A549 (cell line): Measurements from ENCODE around the gene SHE. TPM values are rescaled to one million over a fixed set of nuclear protein-coding genes. Genes with fewer than 3 reads are reported as not detected.

Source experiments
- ATAC-seq, 2 experiments: fragments of 200-7000 bp in 1 of 2; fragments of >200 bp in 1 of 2; cut with Nextera tagmentation in 1 of 2; cut with Tn5 transposase in 1 of 2; 3 replicates each; pipeline versions ENCODE4 v1.8.0 to v1.9.1; 2018 to 2020; ENCODE audit warnings: mild to moderate bottlenecking in 1 of 2, moderate library complexity in 1 of 2
- CTCF ChIA-PET: fragments of 300-600 bp; sonication (Branson Sonifier 250); formaldehyde crosslinking; extraction: SDS; loops from one replicate; lab custom pipeline; 2021; ENCODE audit warnings: antibody characterized with exemption, inconsistent platforms; lab: Yijun Ruan, JAX
- POLR2A ChIA-PET: fragments of 350-600 bp; formaldehyde crosslinking; extraction: SDS; loops from one replicate; lab custom pipeline; 2021; ENCODE audit warnings: antibody characterized with exemption, inconsistent platforms; lab: Yijun Ruan, JAX
- DNase-seq, 2 experiments: peaks; one replicate each; pipeline versions ENCODE4 v3.0.0 to v3.0.0-alpha.2; 2011 to 2016; ENCODE audit warnings: low read depth in 1 of 2, low spot score in 1 of 2
- FAIRE-seq: peaks from 2 replicates; lab custom pipeline; 2011; peaks lifted over from hg19 to GRCh38; lab: Jason Lieb, UNC
- H3K27ac ChIP-seq, 2 experiments: fragments of >200 bp; sonication (Bioruptor Twin); formaldehyde crosslinking; 3 replicates each; pipeline ENCODE4 v1.5.1; 2016 to 2017
- H3K4me1 ChIP-seq: fragments of >200 bp; sonication (Bioruptor Twin); formaldehyde crosslinking; 3 replicates; pipeline ENCODE4 v1.6.1; 2016
- H3K4me2 ChIP-seq: fragments of >200 bp; sonication (Bioruptor Twin); formaldehyde crosslinking; 3 replicates; pipeline ENCODE4 v1.6.1; 2016
- H3K4me3 ChIP-seq: fragments of >200 bp; sonication (Bioruptor Twin); formaldehyde crosslinking; 3 replicates; pipeline ENCODE4 v1.5.1; 2016
- H3K9me3 ChIP-seq: fragments of >200 bp; sonication (Bioruptor Twin); formaldehyde crosslinking; 3 replicates; pipeline ENCODE4 v1.6.1; 2016
- ATOH8 ChIP-seq: fragments of 250-450 bp; sonication (Bioruptor Pico); IDR thresholded peaks from 2 replicates; pipeline ENCODE4 v1.5.0; 2020; ENCODE audit warnings: low read depth, mild to moderate bottlenecking, moderate library complexity
- BHLHE40 ChIP-seq: IDR thresholded peaks from 2 replicates; pipeline ENCODE4 v1.6.1; 2012; ENCODE audit warnings: low read depth, low read length, inconsistent platforms
- CHD2 ChIP-seq: fragments of 150-350 bp; IDR thresholded peaks from 2 replicates; pipeline ENCODE4 v1.6.1; 2014; ENCODE audit warnings: low read length; ENCODE audit not compliant: partially characterized antibody
- CHD4 ChIP-seq: fragments of 200-600 bp; sonication (generic); IDR thresholded peaks from 2 replicates; pipeline ENCODE4 v1.6.1; 2016; ENCODE audit warnings: antibody characterized with exemption, mild to moderate bottlenecking, borderline replicate concordance
- EHF ChIP-seq: fragments of 250-450 bp; sonication (Bioruptor Pico); IDR thresholded peaks from 2 replicates; pipeline ENCODE4 v1.5.0; 2020; ENCODE audit warnings: mild to moderate bottlenecking
- EHMT2 ChIP-seq: fragments of 200-600 bp; sonication (generic); IDR thresholded peaks from 2 replicates; pipeline ENCODE4 v1.6.1; 2016; ENCODE audit warnings: antibody characterized with exemption, low read depth, mild to moderate bottlenecking, moderate library complexity
- ESRRA ChIP-seq: fragments of 150-350 bp; IDR thresholded peaks from 2 replicates; pipeline ENCODE4 v1.6.1; 2014; ENCODE audit warnings: mild to moderate bottlenecking, low read length, borderline replicate concordance
- FOSL2 ChIP-seq, 2 experiments: fragments of 450-650 bp in 1 of 2; fragments of >200 bp in 1 of 2; sonication (Bioruptor Twin) in 1 of 2; formaldehyde crosslinking; IDR thresholded peaks; 2 replicates each; pipeline versions ENCODE4 v1.5.0 to v1.6.1; 2016 to 2020; ENCODE audit warnings: mild to moderate bottlenecking in 1 of 2, moderate library complexity in 1 of 2
- FOXS1 ChIP-seq: fragments of 250-450 bp; sonication (Bioruptor Pico); IDR thresholded peaks from 2 replicates; pipeline ENCODE4 v1.5.0; 2020; ENCODE audit warnings: mild to moderate bottlenecking, moderate library complexity
- HES2 ChIP-seq: fragments of >200 bp; sonication (Bioruptor Twin); formaldehyde crosslinking; IDR thresholded peaks from 2 replicates; pipeline ENCODE4 v1.6.1; 2016
- HOXB13 ChIP-seq: fragments of 250-450 bp; sonication (Bioruptor Pico); IDR thresholded peaks from 2 replicates; pipeline ENCODE4 v1.5.0; 2020; ENCODE audit warnings: low read depth, mild to moderate bottlenecking, moderate library complexity
- HOXB5 ChIP-seq: fragments of 250-450 bp; sonication (Bioruptor Pico); IDR thresholded peaks from 2 replicates; pipeline ENCODE4 v1.5.0; 2020; ENCODE audit warnings: mild to moderate bottlenecking, moderate library complexity
- JUN ChIP-seq, 2 experiments: fragments of >200 bp; sonication (Bioruptor Twin); formaldehyde crosslinking; IDR thresholded peaks; 2 replicates in 1 of 2; 3 replicates in 1 of 2; pipeline ENCODE4 v1.6.1; 2016 to 2017
- KDM5A ChIP-seq: fragments of 200-600 bp; sonication (generic); IDR thresholded peaks from 2 replicates; pipeline ENCODE4 v1.6.1; 2016; ENCODE audit warnings: antibody characterized with exemption, mild to moderate bottlenecking
- NR3C1 ChIP-seq: fragments of >200 bp; sonication (Bioruptor Twin); formaldehyde crosslinking; IDR thresholded peaks from 3 replicates; pipeline ENCODE4 v1.6.1; 2017
- PHF8 ChIP-seq: fragments of 200-600 bp; sonication (generic); IDR thresholded peaks from 2 replicates; pipeline ENCODE4 v1.6.1; 2016; ENCODE audit warnings: low read depth, mild to moderate bottlenecking, antibody characterized with exemption, moderate library complexity, borderline replicate concordance
- RARB ChIP-seq: fragments of 250-450 bp; sonication (Bioruptor Pico); IDR thresholded peaks from 2 replicates; pipeline ENCODE4 v1.8.0; 2021; ENCODE audit warnings: mild to moderate bottlenecking, moderate library complexity
- RFX5 ChIP-seq: fragments of 450-650 bp; IDR thresholded peaks from 2 replicates; pipeline ENCODE4 v1.7.1; 2014; ENCODE audit warnings: antibody characterized with exemption, mild to moderate bottlenecking, moderate library complexity
- RNF2 ChIP-seq: fragments of 200-600 bp; sonication (generic); IDR thresholded peaks from 2 replicates; pipeline ENCODE4 v1.6.1; 2016; ENCODE audit warnings: low read depth, mild to moderate bottlenecking, antibody characterized with exemption, moderate library complexity, borderline replicate concordance
- ZC3H11A ChIP-seq: fragments of 450-650 bp; IDR thresholded peaks from 2 replicates; pipeline ENCODE4 v1.6.1; 2014; ENCODE audit warnings: antibody characterized with exemption, mild to moderate bottlenecking
- ZNF302 ChIP-seq: fragments of 250-450 bp; sonication (Bioruptor Pico); IDR thresholded peaks from 2 replicates; pipeline ENCODE4 v1.9.0; 2021; ENCODE audit warnings: inconsistent platforms, mild to moderate bottlenecking, moderate library complexity
- WGBS: methylation state at CpG from one replicate; pipeline ENCODE4 v1.1.6; 2017; ENCODE audit errors: missing lambda C conversion rate; 5-methylcytosine and 5-hydroxymethylcytosine counted together
- polyA plus RNA-seq, 4 experiments: library from polyadenylated mRNA; depleted of rRNA in 3 of 4; stranded (reverse); fragments of >200 nt; fragmentation: RNase III in 1 of 4; extraction: RNeasy Plus Mini Kit Qiagen cat#74134 plus additional on column Dnase treatment in 1 of 4; gene quantifications; 2 replicates in 3 of 4; 3 replicates in 1 of 4; pipeline ENCODE4 v1.2.3, GENCODE V29; 2011 to 2017
- TF ChIP-seq, protein P1 (sequence below): fragments of 200-600 bp; sonication (generic); IDR thresholded peaks from 2 replicates; pipeline ENCODE4 v1.6.1; 2016; ENCODE audit warnings: antibody characterized with exemption, mild to moderate bottlenecking, moderate library complexity
- TF ChIP-seq, protein P2 (sequence below): fragments of 450-650 bp; IDR thresholded peaks from 2 replicates; pipeline ENCODE4 v1.6.1; 2014; ENCODE audit warnings: antibody characterized with exemption

SHE gene
- polyA plus RNA-seq, 2 of the 4 experiments (the other 2 are of a cell fraction), result 0.03 TPM; not detected in 1

- TF ChIP-seq, protein P1, sequence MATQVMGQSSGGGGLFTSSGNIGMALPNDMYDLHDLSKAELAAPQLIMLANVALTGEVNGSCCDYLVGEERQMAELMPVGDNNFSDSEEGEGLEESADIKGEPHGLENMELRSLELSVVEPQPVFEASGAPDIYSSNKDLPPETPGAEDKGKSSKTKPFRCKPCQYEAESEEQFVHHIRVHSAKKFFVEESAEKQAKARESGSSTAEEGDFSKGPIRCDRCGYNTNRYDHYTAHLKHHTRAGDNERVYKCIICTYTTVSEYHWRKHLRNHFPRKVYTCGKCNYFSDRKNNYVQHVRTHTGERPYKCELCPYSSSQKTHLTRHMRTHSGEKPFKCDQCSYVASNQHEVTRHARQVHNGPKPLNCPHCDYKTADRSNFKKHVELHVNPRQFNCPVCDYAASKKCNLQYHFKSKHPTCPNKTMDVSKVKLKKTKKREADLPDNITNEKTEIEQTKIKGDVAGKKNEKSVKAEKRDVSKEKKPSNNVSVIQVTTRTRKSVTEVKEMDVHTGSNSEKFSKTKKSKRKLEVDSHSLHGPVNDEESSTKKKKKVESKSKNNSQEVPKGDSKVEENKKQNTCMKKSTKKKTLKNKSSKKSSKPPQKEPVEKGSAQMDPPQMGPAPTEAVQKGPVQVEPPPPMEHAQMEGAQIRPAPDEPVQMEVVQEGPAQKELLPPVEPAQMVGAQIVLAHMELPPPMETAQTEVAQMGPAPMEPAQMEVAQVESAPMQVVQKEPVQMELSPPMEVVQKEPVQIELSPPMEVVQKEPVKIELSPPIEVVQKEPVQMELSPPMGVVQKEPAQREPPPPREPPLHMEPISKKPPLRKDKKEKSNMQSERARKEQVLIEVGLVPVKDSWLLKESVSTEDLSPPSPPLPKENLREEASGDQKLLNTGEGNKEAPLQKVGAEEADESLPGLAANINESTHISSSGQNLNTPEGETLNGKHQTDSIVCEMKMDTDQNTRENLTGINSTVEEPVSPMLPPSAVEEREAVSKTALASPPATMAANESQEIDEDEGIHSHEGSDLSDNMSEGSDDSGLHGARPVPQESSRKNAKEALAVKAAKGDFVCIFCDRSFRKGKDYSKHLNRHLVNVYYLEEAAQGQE, result no peak
- TF ChIP-seq BHLHE40 (no peak), ZNF302 (CRISPR knock-in tag) (no peak), NR3C1 (no peak), KDM5A (no peak)
Observed at GRCh38 chr1:154435599-154436200, 66.5 kb downstream of the SHE start (continued).

DNA sequence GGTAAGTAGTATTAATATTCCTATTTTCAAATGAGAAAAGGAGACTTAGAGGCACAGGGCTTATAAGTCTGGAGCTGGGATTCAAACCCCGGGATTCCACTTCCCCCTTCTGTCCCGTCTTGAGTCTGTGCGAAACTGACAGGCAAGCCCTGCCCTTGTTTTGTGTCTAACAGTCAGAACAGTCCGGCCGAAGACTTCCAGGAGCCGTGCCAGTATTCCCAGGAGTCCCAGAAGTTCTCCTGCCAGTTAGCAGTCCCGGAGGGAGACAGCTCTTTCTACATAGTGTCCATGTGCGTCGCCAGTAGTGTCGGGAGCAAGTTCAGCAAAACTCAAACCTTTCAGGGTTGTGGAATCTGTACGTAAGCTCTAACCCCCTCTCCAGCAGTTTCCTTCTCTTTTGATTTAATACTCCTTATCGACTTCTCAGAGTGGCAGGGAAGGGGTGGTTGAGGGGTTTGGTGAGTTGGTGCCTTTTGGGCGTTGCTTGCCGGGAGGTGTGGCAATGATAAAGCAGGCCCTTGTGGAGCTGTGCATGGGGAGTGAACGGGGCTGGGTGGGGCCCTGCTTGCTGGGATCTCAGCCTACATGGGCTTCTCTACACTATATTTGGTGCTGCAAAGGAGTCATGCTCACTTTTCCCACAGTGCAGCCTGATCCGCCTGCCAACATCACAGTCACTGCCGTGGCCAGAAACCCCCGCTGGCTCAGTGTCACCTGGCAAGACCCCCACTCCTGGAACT lies 67.7 kb downstream of the SHE start:
- DNase-seq, result no peak
- WGBS, result 91% methylated on average over 18 of the region's 18 CpGs
- TF ChIP-seq FOSL2 (IDR thresholded peaks at IDR 0.05) (no peak), FOSL2 (CRISPR knock-in tag; IDR thresholded peaks at IDR 0.05) (no peak), RARB (CRISPR knock-in tag) (no peak), HOXB5 (CRISPR knock-in tag) (no peak), CHD2 (no peak), JUN (IDR thresholded peaks at IDR 0.05) (no peak), ATOH8 (CRISPR knock-in tag) (no peak), CHD4 (no peak), EHMT2 (no peak), EHF (CRISPR knock-in tag) (no peak), FOXS1 (no peak), ZC3H11A (no peak), HES2 (no peak), RFX5 (no peak), RNF2 (no peak), HOXB13 (CRISPR knock-in tag) (no peak), ESRRA (no peak), ZNF302 (CRISPR knock-in tag) (no peak), NR3C1 (no peak), PHF8 (no peak)
- TF ChIP-seq, protein P2, sequence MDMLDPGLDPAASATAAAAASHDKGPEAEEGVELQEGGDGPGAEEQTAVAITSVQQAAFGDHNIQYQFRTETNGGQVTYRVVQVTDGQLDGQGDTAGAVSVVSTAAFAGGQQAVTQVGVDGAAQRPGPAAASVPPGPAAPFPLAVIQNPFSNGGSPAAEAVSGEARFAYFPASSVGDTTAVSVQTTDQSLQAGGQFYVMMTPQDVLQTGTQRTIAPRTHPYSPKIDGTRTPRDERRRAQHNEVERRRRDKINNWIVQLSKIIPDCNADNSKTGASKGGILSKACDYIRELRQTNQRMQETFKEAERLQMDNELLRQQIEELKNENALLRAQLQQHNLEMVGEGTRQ, result no peak
- TF ChIP-seq, all 56 proteins: peak for 0
- CTCF ChIA-PET, result interaction anchor here (0.9 to 1.9 kb wide), 6 partner anchors 9 to 112 kb away, joined by 3 to 4 read pairs (median 4); partner anchors contain the start of gene ATP8B2
- Histone ChIP-seq H3K27ac (no peak overlapping the region), H3K4me3 (no peak overlapping the region), H3K9me3 (no peaks in the 10 kb centered on the region), H3K4me1 (peaks cover 24% of the 10 kb centered on the region; the same call in 2 of the 3 replicates), H3K4me2 (no peak overlapping the region)
- POLR2A ChIA-PET, result no interaction called here
- ATAC-seq (no peak), FAIRE-seq (no peak)
